HL-60 (cell line): ENCODE measurements around the gene MAP6D1.

Experiments
- DNase-seq, 2 experiments: peaks; one replicate each; pipeline ENCODE4 v3.0.0-alpha.2; 2010 to 2020; ENCODE audit warnings: low read depth in 1 of 2, low spot score in 1 of 2
- H3K27ac ChIP-seq: fragments of 250-450 bp; sonication (Bioruptor Pico); replicated peaks from 2 replicates; pipeline ENCODE4 v1.5.1; 2020; ENCODE audit warnings: mild to moderate bottlenecking, moderate library complexity
- H3K27me3 ChIP-seq: fragments of 250-450 bp; sonication (Bioruptor Pico); 2 replicates; pipeline ENCODE4 v1.5.1; 2021; ENCODE audit warnings: mild to moderate bottlenecking, moderate library complexity; ENCODE audit not compliant: insufficient read depth, poor library complexity, severe bottlenecking
- H3K4me3 ChIP-seq: replicated peaks from 2 replicates; pipeline ENCODE4 v1.5.1; 2011; ENCODE audit warnings: mild to moderate bottlenecking, control low read depth, low read length; ENCODE audit not compliant: insufficient read depth
- GABPA ChIP-seq: IDR thresholded peaks from 2 replicates; pipeline ENCODE4 v1.6.1; 2012; ENCODE audit warnings: low read depth
- POLR2AphosphoS5 ChIP-seq: IDR thresholded peaks from 2 replicates; pipeline ENCODE4 v1.6.1; 2012; ENCODE audit warnings: low read depth
- SPI1 ChIP-seq: IDR thresholded peaks from 2 replicates; pipeline ENCODE4 v1.6.1; 2012; ENCODE audit warnings: low read depth, mild to moderate bottlenecking, borderline replicate concordance
- TF ChIP-seq, protein P1 (sequence below): IDR thresholded peaks from one replicate; pipeline ENCODE4 v1.5.1; 2011; ENCODE audit warnings: low read length, control low read depth, inconsistent platforms; ENCODE audit not compliant: insufficient read depth
- TF ChIP-seq, protein P2 (sequence below): IDR thresholded peaks from 2 replicates; pipeline ENCODE4 v1.6.1; 2012; ENCODE audit warnings: low read depth; ENCODE audit not compliant: insufficient replicate concordance

Gene MAP6D1

DNA sequence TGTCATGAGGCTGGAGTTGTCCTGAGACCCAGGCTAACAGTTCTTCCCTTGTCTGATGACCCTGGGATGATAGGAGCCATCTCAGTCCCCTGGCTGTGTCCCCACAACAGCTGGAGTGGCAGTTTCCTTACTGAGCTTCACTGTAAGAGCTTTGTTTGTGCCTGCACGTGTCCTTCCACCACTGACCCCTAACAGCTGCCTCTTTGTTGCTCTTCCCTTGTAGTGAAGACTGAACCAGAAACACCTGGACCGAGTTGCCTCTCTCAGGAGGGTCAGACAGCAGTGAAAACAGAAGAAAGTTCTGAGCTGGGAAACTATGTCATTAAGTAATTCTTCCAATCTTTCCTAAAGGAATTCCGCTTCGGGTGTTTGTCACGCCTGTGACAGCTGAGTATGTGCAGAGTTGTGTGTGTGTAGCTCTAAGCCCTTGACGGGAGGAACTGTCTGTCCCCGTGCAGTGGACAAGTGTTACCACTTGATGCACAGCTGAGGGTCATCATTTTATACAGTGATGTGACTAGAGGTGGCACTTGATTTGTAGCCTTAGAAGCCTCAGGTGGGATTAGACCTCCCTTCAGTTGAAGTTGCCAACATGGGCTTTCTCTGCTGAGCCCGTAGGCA is 25.0 kb downstream of the MAP6D1 start:
- no peak for DNase-seq
- no peak for TF ChIP-seq SPI1
- TF ChIP-seq, protein P1, sequence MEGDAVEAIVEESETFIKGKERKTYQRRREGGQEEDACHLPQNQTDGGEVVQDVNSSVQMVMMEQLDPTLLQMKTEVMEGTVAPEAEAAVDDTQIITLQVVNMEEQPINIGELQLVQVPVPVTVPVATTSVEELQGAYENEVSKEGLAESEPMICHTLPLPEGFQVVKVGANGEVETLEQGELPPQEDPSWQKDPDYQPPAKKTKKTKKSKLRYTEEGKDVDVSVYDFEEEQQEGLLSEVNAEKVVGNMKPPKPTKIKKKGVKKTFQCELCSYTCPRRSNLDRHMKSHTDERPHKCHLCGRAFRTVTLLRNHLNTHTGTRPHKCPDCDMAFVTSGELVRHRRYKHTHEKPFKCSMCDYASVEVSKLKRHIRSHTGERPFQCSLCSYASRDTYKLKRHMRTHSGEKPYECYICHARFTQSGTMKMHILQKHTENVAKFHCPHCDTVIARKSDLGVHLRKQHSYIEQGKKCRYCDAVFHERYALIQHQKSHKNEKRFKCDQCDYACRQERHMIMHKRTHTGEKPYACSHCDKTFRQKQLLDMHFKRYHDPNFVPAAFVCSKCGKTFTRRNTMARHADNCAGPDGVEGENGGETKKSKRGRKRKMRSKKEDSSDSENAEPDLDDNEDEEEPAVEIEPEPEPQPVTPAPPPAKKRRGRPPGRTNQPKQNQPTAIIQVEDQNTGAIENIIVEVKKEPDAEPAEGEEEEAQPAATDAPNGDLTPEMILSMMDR = no peak
- no peak for TF ChIP-seq POLR2AphosphoS5
- no peak for TF ChIP-seq GABPA
- TF ChIP-seq, protein P2, sequence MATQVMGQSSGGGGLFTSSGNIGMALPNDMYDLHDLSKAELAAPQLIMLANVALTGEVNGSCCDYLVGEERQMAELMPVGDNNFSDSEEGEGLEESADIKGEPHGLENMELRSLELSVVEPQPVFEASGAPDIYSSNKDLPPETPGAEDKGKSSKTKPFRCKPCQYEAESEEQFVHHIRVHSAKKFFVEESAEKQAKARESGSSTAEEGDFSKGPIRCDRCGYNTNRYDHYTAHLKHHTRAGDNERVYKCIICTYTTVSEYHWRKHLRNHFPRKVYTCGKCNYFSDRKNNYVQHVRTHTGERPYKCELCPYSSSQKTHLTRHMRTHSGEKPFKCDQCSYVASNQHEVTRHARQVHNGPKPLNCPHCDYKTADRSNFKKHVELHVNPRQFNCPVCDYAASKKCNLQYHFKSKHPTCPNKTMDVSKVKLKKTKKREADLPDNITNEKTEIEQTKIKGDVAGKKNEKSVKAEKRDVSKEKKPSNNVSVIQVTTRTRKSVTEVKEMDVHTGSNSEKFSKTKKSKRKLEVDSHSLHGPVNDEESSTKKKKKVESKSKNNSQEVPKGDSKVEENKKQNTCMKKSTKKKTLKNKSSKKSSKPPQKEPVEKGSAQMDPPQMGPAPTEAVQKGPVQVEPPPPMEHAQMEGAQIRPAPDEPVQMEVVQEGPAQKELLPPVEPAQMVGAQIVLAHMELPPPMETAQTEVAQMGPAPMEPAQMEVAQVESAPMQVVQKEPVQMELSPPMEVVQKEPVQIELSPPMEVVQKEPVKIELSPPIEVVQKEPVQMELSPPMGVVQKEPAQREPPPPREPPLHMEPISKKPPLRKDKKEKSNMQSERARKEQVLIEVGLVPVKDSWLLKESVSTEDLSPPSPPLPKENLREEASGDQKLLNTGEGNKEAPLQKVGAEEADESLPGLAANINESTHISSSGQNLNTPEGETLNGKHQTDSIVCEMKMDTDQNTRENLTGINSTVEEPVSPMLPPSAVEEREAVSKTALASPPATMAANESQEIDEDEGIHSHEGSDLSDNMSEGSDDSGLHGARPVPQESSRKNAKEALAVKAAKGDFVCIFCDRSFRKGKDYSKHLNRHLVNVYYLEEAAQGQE = no peak
- H3K4me3 ChIP-seq = no peak overlapping the region
- H3K27ac ChIP-seq = no peak overlapping the region
- no peaks in the 10 kb centered on the region for H3K27me3 ChIP-seq

DNA sequence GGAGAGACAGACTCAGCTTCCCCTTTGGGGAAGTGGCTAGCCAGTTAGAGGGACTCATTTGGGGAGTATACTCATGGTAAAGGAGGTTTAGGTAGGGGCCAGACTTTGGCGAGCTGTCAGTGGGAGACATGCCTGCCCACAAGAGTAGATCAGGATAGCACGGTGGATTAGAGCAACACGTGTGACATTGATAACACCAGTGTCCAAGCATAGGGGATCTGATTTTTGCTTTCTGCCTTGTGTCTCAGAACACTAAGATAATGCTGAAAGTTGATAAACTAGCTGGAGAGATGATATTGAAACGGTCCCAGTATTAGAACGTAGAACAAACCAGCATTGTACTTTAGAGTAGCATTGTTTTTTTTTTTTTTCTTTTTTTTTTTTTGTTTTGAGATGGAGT is 25.9 kb downstream of the MAP6D1 start:
- no peak for TF ChIP-seq SPI1
- H3K27me3 ChIP-seq = no peaks in the 10 kb centered on the region
- no peak for DNase-seq
- H3K4me3 ChIP-seq = no peak overlapping the region
- no peak overlapping the region for H3K27ac ChIP-seq

DNA sequence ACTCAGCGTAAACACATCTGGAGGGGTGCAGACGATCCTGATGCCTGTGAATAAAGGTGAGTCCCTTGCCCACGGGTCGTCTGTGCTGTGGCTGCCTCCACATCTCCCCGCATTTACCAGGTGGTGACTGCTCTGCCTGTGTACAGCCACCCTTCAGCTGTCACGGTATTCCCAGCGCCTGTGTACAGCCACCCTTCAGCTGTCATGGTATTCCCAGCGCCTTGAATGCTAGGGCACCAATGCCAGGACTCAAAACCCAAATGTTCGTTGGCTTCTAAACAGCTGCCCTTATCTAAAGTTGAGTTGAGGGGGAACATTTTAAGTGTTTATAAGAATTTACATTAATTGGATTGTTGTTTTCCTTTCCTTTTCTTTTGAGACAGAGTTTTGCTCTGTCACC is 27.4 kb downstream of the MAP6D1 start:
- DNase-seq = no peak
- no peak overlapping the region for H3K4me3 ChIP-seq
- TF ChIP-seq POLR2AphosphoS5 (no peak), SPI1 (no peak), GABPA (no peak)
- TF ChIP-seq, protein P1 = no peak
- TF ChIP-seq, protein P2 = no peak
- H3K27ac ChIP-seq = no peak overlapping the region
- H3K27me3 ChIP-seq = no peaks in the 10 kb centered on the region

DNA sequence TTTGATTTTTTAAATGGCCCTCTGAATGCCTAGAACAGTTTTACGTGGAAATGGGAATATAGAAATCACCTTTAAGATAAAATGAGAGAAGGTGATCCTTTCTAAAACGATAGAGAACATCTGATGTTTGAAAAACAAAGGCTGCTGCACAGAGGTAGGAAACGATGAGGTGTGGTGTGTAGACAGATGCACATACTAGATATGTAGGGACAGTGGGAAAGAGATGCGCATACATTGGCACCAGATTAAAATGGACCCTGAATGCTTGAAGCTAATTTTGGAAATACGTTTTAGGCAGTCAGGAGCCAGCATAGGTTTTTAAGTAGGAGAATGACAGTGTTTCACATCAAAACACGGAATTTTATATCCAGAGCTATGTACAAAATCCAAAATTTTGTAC is 29.0 kb downstream of the MAP6D1 start:
- Histone ChIP-seq H3K4me3 (no peak overlapping the region), H3K27me3 (no peaks in the 10 kb centered on the region), H3K27ac (no peak overlapping the region)
- TF ChIP-seq, protein P2 = no peak
- TF ChIP-seq, protein P1 = no peak
- TF ChIP-seq POLR2AphosphoS5 = no peak
- no peak for TF ChIP-seq SPI1
- no peak for TF ChIP-seq GABPA
- no peak for DNase-seq
